NCI-H774 (cell line): ENCODE results near the gene PLA2G6.
"Not testable (repeated sequence)": the region's sequence is repeated elsewhere in the genome, so short reads cannot be mapped to it uniquely, and the experiment has no call there.

ENCODE experiments used
- DNase-seq: peaks from one replicate; lab custom pipeline; 2025; lab: John Stamatoyannopoulos, UW

PLA2G6 gene

GRCh38 chr22:38163844-38164550 is 17.6 kb downstream of the PLA2G6 start:
- DNase-seq = no peak

- no peak for DNase-seq
These were observed 18.5 kb downstream of the PLA2G6 start for GRCh38 chr22:38162881-38163843.

GRCh38 chr22:38155703-38156102 is 25.9 kb downstream of the PLA2G6 start:
- no peak for DNase-seq

- DNase-seq = not testable (repeated sequence)
These were observed 27.1 kb downstream of the PLA2G6 start for GRCh38 chr22:38154563-38154915.

GRCh38 chr22:38153821-38154562 is 27.6 kb downstream of the PLA2G6 start:
- DNase-seq = no peak

- DNase-seq = no peak
These were observed 30.5 kb downstream of the PLA2G6 start for GRCh38 chr22:38151126-38151500.

GRCh38 chr22:38148245-38148644 is 33.4 kb downstream of the PLA2G6 start:
- DNase-seq = no peak

GRCh38 chr22:38146166-38146565 is 35.5 kb downstream of the PLA2G6 start:
- not testable (repeated sequence) for DNase-seq

GRCh38 chr22:38144025-38144405 is 37.6 kb downstream of the PLA2G6 start:
- no peak for DNase-seq

GRCh38 chr22:38142606-38143005 is 39.0 kb downstream of the PLA2G6 start:
- no peak for DNase-seq

- no peak for DNase-seq
These were observed 40.2 kb downstream of the PLA2G6 start for GRCh38 chr22:38141217-38141973.

- DNase-seq = no peak
These were observed 41.7 kb downstream of the PLA2G6 start for GRCh38 chr22:38139901-38140300.

- no peak for DNase-seq
These were observed 42.7 kb downstream of the PLA2G6 start for GRCh38 chr22:38138961-38139360.

GRCh38 chr22:38137876-38138687 is 43.5 kb downstream of the PLA2G6 start:
- DNase-seq = no peak

GRCh38 chr22:38136607-38137006 is 45.0 kb downstream of the PLA2G6 start:
- no peak for DNase-seq

GRCh38 chr22:38135133-38135706 is 46.4 kb downstream of the PLA2G6 start:
- DNase-seq = no peak

GRCh38 chr22:38133331-38133730 is 48.3 kb downstream of the PLA2G6 start:
- no peak for DNase-seq

- DNase-seq = no peak
These were observed 48.8 kb downstream of the PLA2G6 start for GRCh38 chr22:38132794-38133193.

GRCh38 chr22:38132136-38132535 is 49.5 kb downstream of the PLA2G6 start:
- no peak for DNase-seq

- DNase-seq = no peak
These were observed 50.2 kb downstream of the PLA2G6 start for GRCh38 chr22:38131399-38131798.

GRCh38 chr22:38129856-38130255 is 51.8 kb downstream of the PLA2G6 start:
- no peak for DNase-seq
